A673 (cell line): ENCODE results near the gene RAN. TPM values are rescaled to one million over a fixed set of nuclear protein-coding genes. Genes with fewer than 3 reads are reported as not detected.

Experiments
- BruUV-seq: library from RNA; stranded (reverse); fragments of 400-500 nt; replicated peaks from 2 replicates; lab custom pipeline; 2021; lab: Mats Ljungman, UMichigan
- CTCF ChIA-PET: fragments of 300-600 bp; sonication (Branson Sonifier 250); formaldehyde crosslinking; loops from one replicate; lab custom pipeline; 2022; ENCODE audit warnings: antibody characterized with exemption; lab: Charles Lee
- POLR2A ChIA-PET: fragments of 300-600 bp; sonication (Branson Sonifier 250); formaldehyde crosslinking; loops from one replicate; lab custom pipeline; 2022; ENCODE audit warnings: antibody characterized with exemption; ENCODE audit not compliant: low non-redundant PET; lab: Charles Lee
- DNase-seq: peaks from one replicate; pipeline ENCODE4 v3.0.0-alpha.2; 2015; ENCODE audit warnings: low spot score
- H3K27ac ChIP-seq: fragments of 200-600 bp; sonication (generic); 2 replicates; pipeline ENCODE4 v1.5.1; 2016; ENCODE audit warnings: mixed run types, low read depth, mild to moderate bottlenecking, mixed read lengths, antibody characterized with exemption, low read length; ENCODE audit not compliant: poor library complexity, severe bottlenecking
- H3K27me3 ChIP-seq: fragments of 200-600 bp; sonication (generic); replicated peaks from 2 replicates; pipeline ENCODE4 v1.6.1; 2017; ENCODE audit warnings: mixed run types, low read depth, mild to moderate bottlenecking, mixed read lengths, antibody characterized with exemption, low read length; ENCODE audit not compliant: insufficient read depth, poor library complexity
- H3K36me3 ChIP-seq: fragments of 200-600 bp; sonication (generic); 2 replicates; pipeline ENCODE4 v1.6.1; 2016; ENCODE audit warnings: mixed run types, mild to moderate bottlenecking, mixed read lengths, antibody characterized with exemption, low read length; ENCODE audit not compliant: insufficient read depth, poor library complexity, severe bottlenecking
- H3K4me1 ChIP-seq: fragments of 200-600 bp; sonication (generic); 2 replicates; pipeline ENCODE4 v1.6.1; 2017; ENCODE audit warnings: mixed run types, mild to moderate bottlenecking, mixed read lengths, antibody characterized with exemption, low read length; ENCODE audit not compliant: insufficient read depth, poor library complexity, severe bottlenecking
- H3K4me3 ChIP-seq: fragments of 200-600 bp; sonication (generic); 2 replicates; pipeline ENCODE4 v1.5.1; 2016; ENCODE audit warnings: low read depth, mixed run types, mild to moderate bottlenecking, mixed read lengths, low read length; ENCODE audit not compliant: poor library complexity, severe bottlenecking
- H3K9me3 ChIP-seq: fragments of 200-600 bp; sonication (generic); 2 replicates; pipeline ENCODE4 v1.6.1; 2016; ENCODE audit warnings: mixed run types, low read depth, mild to moderate bottlenecking, mixed read lengths, antibody characterized with exemption, low read length; ENCODE audit not compliant: poor library complexity, severe bottlenecking
- CTCF ChIP-seq: fragments of 300-800, 200-600 bp; sonication (generic); conservative IDR thresholded peaks from 2 replicates; pipeline ENCODE4 v1.5.1; 2017; ENCODE audit warnings: low read depth, mild to moderate bottlenecking, antibody characterized with exemption, low read length, moderate library complexity, mixed read lengths
- EZH2 ChIP-seq: fragments of 200-600 bp; sonication (generic); IDR thresholded peaks from 2 replicates; pipeline ENCODE4 v1.6.1; 2017; ENCODE audit warnings: borderline replicate concordance, low read depth, mild to moderate bottlenecking, mixed read lengths, antibody characterized with exemption, low read length; ENCODE audit not compliant: poor library complexity, severe bottlenecking
- intact Hi-C: fragments of 100-400 bp; cut with micrococcal nuclease; formaldehyde crosslinking; loops from one replicate; pipeline ENCODE4 v1.10.0; 2022; ENCODE audit not compliant: unreplicated experiment
- total RNA-seq: library from RNA; stranded (reverse); gene quantifications from 2 replicates; pipeline ENCODE4 v1.2.3, GENCODE V29; 2021

The RAN gene
- total RNA-seq, 1 experiment from 2014 or later, result 1,894 TPM

GRCh38 chr12:130911933-130912332 lies 40.1 kb downstream of the RAN start:
- intact Hi-C loops, result no loop called here
- ChIA-PET POLR2A (no interaction called here), CTCF (no interaction called here)
- no TSS peak for BruUV-seq
- Histone ChIP-seq H3K9me3 (peaks cover 13% of the 10 kb centered on the region), H3K4me3 (no peak overlapping the region), H3K27me3 (peaks cover 22% of the 10 kb centered on the region), H3K36me3 (no peaks in the 10 kb centered on the region), H3K4me1 (no peaks in the 10 kb centered on the region), H3K27ac (no peak overlapping the region)
- TF ChIP-seq CTCF (no peak), EZH2 (no peak)
- no peak for DNase-seq

DNA sequence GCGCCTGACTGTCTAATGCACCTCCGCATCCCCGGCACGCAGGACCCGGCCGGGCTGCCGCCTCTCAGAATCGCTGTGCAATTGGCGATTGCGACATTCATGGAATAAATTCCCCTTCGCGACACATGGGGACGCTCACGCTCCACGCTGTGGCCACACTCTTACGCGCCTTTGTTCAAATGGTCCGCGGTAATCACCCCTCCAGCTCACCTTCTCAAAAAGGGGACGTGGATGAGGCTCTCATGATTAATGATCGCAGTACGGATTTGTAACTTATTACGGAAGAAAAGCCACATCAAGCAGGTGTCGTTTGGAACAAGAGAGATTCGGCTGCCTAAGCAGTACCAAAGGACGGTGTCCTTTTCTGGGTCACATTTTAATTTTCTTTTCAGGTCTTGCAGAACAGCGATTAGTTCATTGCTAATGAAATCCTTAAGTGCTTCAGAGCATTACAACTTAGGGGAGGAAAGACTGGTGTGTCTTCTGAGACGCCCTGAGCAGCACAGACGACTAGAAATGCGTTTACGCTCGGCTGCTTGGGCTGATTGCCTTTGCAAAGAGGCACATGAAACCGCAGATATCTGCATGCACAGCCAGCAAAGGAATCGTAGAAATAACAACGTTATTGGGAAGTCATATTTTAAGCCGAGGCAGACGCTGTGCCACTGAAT lies 44.5 kb downstream of the RAN start:
- H3K27ac ChIP-seq, result no peak overlapping the region
- peak; percentile 78 for DNase-seq

DNA sequence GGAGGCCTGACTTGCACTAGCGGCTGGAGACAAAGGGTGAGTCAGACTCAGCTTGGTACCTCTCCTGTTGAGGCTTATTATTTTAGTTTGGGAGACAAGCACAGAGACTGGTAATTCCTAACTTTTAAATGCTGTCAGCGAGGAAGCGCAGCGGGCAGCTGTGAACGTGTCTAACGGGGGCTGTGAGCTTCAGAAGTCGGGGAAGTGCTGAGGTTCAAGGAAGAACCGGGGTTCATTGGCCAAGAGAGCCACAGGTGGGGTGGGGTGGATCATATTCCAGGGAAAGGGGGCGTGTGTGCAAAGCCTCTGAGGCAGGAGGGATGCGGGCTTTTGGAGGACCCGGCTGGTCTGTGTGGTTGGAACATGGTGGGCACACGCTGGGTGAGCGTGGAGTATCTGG lies 45.7 kb downstream of the RAN start:
- CTCF ChIA-PET, result interaction anchor here (1.7 kb wide), 1 partner anchor 214 kb away, joined by 15 read pairs; no protein-coding TSS in a partner anchor
- intact Hi-C loops, result loop anchor here (5.0 kb wide), 1 partner anchor 1085 kb away; no protein-coding TSS in a partner anchor
- TF ChIP-seq EZH2 (no peak), CTCF (no peak)

More for the DNA sequence above, 44.5 kb downstream of the RAN start:
- peaks cover 40% of the 10 kb centered on the region for H3K27me3 ChIP-seq
- H3K36me3 ChIP-seq, result no peaks in the 10 kb centered on the region
- BruUV-seq, result no TSS peak
- peak; percentile 93 for TF ChIP-seq CTCF
- TF ChIP-seq EZH2, result no peak
- ChIA-PET CTCF (interaction anchor here (0.5 to 1.7 kb wide), 2 partner anchors 216 to 424 kb away, joined by 3 to 15 read pairs; no protein-coding TSS in a partner anchor), POLR2A (interaction anchor here (0.6 kb wide), 1 partner anchor 366 kb away, joined by 3 read pairs; no protein-coding TSS in a partner anchor)
- peaks cover 8% of the 10 kb centered on the region for H3K9me3 ChIP-seq
- peak overlapping the region; percentile 25 for H3K4me3 ChIP-seq
- H3K4me1 ChIP-seq, result no peaks in the 10 kb centered on the region
- intact Hi-C loops, result loop anchor here (1.0 to 5.0 kb wide), 2 partner anchors 216 to 1086 kb away; no protein-coding TSS in a partner anchor

More for the DNA sequence above, 45.7 kb downstream of the RAN start:
- no TSS peak for BruUV-seq
- Histone ChIP-seq H3K36me3 (no peaks in the 10 kb centered on the region), H3K4me3 (no peak overlapping the region), H3K9me3 (no peaks in the 10 kb centered on the region), H3K27ac (no peak overlapping the region), H3K4me1 (no peaks in the 10 kb centered on the region), H3K27me3 (peaks cover 52% of the 10 kb centered on the region)
- POLR2A ChIA-PET, result no interaction called here
- DNase-seq, result no peak
